NCI-H1417 (cell line): Measurements from ENCODE around the gene SLC6A19.

Source experiments
- DNase-seq, 3 experiments: peaks; one replicate each; lab custom pipeline; 2025; lab: John Stamatoyannopoulos, UW

The SLC6A19 gene

DNA sequence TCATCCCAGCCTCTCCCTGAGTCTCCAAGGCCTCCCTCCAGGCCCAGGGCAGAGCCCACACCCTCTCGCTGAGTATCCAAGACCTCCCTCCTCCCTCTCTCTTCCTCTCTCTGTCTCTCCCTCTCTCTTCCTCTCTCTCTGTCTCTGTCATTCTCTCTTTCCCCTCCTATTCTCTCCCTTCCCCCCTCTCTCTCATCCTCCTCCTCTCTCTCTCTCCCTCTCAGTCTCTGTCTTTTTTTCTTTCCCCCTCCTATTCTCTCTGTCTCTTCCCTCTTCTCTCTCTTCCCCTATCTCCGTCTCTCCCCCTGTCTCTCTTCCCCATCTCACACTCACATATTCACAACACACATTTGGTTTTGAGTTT lies 8.1 kb downstream of the SLC6A19 start:
- no peak for DNase-seq

DNA sequence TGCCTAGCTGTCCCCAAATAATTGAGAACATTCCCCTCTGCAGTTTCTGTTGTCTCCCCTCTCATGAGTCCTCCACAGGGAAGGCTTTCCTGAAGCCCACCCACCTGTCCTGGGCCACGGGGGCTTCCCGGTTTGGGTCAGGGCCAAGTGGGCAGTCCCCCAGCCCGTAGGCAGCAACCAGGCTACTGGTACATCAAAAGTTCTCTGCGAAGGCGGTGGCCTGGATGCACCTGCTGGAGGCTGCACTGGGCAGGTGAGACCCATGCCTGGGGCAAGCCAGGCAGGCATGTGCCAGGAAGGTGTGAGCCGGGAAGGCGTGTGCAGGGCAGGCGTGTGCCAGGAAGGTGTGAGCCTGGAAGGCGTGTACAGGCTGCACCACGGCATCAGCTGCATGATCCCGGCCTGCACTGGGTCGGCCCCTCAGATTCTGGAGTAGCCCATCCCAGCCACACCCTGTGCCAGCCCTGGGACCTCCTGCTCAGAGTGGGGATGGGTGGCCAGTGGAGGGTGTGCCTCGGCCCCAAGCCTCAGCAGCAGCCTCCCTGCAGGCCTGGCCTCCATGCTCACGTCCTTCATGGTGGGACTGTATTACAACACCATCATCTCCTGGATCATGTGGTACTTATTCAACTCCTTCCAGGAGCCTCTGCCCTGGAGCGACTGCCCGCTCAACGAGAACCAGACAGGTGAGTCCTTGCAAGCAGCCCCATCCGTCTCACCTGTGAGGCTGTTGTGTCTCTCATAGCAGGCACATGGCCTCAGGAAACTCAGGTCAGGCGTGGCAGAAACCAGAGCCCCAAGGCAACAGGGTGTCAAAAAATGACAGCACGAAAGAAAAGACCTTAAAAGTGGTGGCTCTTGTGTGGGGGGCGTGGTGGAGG lies 8.7 kb downstream of the SLC6A19 start:
- no peak for DNase-seq

DNA sequence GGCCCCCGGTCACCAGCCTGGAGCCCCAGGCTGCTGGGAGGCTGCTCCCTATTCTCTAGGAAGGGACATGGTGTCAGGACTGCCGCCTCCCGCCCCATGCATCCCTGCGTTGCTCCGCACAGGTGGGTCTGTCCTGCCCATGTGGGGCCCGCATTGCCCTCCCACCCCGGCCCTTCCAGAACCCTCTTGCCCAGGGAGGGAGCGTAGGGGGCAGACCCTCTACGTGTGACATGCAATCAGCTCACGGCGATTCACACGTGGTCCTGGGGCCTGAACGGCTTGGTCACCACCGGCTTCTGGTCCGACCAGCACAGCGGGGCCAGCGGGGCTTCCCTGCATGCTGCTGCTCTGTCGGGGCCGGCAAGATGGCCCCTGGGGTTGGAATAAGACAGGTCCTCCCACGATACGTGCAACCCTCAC lies 9.4 kb downstream of the SLC6A19 start:
- no peak for DNase-seq

DNA sequence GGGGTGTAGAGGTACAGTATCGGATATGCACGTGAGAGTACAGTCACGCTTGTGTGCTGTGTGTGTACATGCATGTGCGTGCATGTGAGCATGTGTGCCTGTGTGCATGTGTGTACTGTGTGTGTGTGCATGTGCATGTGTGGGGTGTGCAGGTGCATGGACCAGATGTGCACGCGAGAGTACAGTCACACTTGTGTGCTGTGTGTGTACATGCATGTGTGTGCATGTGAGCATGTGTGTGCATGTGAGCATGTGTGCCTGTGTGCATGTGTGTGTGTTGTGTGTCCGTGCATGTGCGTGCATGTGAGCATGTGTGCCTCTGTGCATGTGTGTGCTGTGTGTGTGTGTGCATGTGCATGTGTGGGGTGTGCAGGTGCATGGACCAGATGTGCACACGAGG lies 10.3 kb downstream of the SLC6A19 start:
- no peak for DNase-seq

DNA sequence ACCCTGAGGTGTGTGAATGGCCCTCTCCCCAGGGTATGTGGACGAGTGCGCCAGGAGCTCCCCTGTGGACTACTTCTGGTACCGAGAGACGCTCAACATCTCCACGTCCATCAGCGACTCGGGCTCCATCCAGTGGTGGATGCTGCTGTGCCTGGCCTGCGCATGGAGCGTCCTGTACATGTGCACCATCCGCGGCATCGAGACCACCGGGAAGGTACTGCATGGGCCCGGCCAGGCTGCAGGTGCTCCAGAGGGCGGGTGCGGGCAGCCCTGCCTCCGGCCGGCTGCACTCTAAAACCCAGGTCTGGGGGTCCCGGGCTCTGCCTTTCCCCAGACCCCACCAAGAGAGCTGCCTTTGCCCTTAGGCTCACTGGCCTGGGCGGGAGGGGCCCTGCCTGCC lies 10.9 kb downstream of the SLC6A19 start:
- DNase-seq = no peak

DNA sequence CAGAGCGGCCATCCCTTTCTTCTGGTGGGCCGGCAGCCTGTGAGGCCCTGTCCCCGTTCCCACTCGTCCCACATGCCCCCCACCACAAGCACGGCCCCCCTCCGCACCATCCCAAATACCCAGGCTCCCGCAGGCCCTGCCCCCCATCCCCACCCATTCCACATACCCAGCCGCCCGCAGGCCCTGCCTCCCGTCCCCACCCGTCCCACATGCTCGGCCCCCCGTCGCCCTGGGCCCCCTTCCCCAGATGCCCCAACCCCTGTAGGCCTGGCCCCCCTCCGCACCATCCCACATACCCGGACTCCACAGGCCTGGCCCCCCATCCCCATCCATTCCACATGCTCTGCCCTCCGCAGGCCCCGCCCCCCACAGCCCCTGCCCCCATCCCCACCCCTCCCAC lies 11.5 kb downstream of the SLC6A19 start:
- DNase-seq = no peak

DNA sequence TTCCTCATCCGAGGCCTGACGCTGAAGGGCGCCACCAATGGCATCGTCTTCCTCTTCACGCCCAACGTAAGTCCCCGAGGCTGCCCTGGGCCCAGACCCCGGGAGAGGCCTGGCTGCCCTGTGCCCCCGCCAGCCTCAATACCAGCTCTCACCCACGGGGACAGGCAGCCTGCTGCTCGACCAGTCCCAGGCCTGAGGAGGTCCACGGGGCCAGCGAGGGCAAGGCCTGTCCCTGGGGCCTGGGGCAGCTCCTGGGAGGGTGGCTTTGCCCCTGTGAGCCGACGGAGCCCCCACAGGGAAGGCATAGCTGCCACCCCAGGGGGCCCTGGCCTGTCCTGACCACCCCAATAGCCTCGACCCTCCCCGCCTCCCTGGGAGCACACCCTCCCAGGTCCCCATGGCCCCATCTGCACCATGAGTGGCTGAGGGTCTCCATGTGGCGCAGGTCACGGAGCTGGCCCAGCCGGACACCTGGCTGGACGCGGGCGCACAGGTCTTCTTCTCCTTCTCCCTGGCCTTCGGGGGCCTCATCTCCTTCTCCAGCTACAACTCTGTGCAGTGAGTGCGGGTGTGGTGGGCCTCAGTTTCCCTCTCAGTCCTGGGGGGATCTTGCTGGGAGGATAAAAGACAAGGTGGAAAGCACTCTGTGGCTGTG lies 12.2 kb downstream of the SLC6A19 start:
- DNase-seq = no peak

DNA sequence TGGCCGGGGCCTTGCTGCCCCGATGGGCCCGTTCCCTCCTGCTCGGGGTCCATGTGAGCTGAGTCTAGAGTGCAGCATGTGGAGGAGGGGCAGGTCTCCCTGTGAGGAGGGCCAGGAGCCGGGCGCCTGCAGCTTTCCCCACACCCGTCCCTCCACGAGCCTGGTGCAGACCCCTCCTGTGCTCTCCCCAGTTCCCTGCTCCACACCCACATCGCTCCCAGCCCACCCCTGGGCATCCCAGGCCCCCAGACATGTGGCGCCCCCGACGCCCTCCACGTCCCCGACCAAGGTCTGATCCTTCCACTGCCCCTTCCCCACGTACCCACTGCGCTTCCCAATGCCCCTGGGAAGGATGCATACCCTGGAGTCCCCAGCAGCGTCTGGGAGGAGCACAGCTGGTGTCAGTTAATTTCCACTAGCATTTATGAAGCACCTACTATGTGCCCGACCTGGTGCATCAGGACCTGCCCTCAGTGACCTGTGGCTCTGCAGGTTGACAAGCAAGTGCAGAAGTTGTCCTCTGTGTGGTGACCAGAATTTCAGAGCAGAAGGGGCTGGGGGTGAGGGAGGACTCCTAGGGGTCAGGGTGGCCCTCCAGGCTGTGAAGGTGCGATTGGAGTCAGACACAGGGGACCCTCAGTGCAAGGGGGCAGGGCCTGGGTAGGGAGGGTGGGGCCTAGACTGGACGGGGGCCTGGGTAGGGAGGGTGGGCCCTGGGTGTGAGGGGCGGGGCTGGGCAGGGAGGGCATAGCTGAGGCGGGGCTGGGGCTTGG lies 13.0 kb downstream of the SLC6A19 start:
- DNase-seq = no peak

DNA sequence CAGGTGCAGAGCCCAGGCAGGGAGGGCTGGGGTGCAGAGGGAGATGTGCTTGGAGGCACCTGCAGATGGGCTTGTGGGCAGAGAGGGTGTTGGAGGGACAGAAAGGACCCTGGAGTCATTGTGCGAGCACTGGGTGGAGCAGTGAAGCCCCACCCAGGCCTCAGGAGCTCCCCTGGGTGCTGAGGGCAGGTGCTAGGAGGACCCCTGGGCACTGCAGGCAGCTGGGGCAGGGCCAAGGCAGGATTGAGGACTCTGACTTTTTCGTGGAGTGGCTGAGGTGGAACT lies 13.5 kb downstream of the SLC6A19 start:
- DNase-seq = peak in 1 of 3 experiments; percentile 30

DNA sequence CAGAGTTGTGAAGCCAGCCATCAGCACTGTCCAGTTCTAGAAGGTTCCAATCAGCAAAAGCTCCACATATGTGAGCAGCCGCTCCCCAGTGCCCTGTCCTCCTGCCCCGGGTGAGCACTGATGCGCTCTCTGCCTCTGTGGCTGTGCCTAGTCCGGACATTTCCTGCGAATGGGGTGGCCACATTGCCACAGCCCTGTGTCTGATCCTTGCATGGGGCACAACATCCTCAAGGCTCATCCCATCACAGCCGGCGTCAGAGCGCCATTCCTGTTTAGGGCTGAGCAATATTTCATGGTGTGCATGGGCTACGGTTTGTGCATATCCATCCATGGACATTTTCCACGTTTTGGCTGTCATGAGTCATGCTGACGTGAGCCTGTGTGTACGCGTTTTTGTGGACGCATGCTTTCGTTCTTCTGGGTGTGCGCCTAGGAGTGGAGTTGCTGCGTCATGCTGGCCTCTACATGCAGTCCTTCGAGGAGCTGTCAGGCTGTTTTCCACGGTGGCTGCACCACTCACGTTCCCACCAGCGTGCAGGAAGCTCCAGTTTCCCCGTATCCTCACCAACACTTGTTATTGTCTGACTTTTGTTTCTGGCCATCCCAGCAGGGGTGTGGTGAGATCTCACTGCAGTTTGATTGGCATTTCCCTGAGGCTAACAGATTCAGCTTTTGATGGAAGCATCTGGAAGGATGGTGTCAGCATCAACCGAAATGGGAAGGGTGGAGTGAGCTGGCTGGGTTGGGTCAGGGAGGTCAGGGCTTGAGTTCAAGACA lies 14.1 kb downstream of the SLC6A19 start:
- DNase-seq = no peak

DNA sequence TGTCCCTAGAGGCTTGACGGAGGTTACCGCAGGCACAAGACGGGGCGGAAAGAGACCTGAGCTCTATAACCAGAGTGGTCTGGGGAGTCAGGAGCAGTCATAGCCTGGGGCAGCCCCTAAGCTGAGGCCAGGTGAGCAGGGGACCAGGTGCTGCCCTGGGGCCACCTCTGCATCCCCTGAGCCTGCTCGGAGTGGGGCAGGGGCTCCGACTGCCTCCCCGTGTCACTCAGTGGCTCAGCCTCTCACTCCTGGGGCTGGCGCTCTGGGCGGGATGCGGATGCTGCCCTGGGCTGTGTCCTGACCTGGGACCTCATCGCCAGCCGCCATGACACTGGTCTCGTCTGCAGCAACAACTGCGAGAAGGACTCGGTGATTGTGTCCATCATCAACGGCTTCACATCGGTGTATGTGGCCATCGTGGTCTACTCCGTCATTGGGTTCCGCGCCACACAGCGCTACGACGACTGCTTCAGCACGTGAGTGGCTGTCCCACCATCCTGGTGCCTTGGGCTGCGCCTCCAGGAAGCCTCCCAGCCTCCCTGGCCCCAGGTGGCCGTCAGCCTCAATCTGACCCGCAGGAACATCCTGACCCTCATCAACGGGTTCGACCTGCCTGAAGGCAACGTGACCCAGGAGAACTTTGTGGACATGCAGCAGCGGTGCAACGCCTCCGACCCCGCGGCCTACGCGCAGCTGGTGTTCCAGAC lies 15.0 kb downstream of the SLC6A19 start:
- DNase-seq = no peak

DNA sequence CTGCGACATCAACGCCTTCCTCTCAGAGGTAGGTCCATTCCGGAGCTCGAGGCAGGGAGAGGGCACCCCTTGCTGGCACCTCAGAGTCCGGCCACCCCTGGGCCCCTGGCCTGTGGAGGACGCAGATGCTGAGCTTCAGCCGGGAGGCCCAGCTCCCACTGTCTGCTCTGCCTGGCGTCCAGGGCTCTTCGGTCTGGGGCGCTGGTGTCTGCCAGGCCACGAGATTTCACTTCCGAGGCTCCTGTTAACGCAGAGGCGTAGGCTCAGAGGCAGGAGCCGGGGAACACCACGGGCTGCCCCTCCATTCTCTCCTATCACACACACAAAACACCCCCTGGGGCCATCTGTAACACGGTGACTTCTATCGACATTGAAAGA lies 15.5 kb downstream of the SLC6A19 start:
- DNase-seq = no peak

DNA sequence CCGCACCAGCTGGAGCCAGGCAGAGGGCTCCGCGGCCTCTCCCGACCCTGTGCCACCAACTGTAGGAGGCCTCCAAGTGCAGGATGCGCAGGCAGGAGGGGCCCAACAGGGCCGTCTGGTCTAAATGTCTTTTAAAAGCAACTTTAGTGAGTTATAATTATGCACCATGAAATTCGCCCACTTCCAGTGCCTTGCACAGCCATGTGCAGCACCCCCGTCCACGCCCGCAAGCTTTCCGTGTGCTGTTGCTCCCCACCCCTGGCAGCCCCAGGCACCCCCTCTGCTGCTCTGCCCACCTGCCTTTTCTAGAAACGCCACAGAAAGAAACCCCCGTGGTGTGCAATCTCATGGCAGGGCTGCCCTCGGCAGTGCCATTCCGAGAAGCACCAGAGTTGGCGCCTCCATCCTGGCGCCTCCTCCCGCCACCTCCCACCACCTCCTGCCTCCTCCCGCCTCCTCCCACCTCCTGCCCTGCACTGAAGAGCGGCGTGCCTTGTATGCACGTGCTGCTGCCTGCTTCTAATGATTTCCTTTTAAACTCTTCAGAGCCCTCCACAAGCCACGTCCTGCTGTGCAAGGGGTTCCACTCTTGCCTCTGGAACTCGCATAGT lies 16.3 kb downstream of the SLC6A19 start:
- DNase-seq = peak; percentile 56 to 69 (median 59)

DNA sequence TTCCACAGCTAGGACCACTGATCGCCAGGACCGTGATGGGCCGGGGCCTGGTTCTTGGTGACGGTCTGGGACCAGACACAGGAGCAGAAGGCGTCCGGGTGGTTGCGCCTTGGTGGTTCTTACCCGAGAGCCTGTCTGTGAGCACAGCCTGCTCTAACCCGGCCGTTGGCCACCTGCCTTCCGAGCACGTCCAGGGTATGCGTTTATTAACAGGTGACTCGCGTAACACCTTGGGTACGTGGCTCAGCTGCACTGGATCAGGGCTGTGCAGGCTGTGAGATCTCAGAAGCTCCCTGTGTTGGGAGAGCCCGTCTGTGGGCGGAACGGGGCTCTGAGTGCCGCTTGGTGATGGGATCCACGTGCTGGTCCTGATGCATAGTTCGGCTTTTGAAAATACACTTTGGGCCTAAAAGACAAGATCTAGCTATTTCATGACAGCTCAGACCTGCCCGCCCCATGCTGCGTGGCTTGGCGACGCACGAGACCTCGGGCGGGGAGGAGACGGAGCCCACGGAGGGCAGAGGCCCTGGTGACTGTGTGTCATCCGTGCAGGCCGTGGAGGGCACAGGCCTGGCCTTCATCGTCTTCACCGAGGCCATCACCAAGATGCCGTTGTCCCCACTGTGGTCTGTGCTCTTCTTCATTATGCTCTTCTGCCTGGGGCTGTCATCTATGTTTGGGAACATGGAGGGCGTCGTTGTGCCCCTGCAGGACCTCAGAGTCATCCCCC lies 17.1 kb downstream of the SLC6A19 start:
- no peak for DNase-seq

DNA sequence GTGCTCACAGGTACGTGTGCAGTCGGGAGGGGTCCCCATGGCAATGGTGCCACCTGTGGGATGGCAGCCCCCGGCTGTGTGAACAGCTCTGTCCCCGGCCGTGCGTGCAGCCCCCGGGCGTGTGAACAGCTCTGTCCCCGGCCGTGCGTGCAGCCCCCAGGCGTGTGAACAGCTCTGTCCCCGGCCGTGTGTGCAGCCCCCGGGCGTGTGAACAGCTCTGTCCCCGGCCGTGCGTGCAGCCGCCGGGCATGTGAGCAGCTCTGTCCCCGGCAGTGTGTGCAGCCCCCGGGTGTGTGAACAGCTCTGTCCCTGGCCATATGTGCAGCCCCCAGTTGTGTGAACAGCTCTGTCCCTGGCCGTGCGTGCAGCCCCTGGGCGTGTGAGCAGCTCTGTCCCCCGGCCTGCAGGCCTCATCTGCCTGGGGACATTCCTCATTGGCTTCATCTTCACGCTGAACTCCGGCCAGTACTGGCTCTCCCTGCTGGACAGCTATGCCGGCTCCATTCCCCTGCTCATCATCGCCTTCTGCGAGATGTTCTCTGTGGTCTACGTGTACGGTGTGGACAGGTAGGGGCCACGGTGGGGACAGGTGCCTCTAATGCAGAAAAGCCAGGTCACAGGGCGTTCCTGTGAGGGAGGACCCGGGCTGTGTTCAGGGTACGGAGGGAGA lies 17.8 kb downstream of the SLC6A19 start:
- no peak for DNase-seq

DNA sequence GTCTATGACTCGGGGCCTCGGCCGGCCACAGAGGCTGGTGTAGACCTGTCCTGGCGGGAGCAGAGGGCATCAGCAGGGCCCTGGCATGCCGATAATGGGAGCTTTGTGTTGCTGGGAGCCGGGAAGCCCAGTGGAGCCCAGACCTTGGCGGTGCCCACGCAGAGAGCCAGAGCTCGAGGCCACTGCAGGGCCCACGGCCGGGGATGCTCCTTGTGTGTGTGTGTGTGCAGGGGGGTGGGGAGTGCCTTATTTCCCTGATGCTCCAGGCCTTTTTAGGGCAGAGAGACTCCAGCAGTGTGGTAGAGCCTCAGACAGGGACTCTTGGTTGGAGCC lies 18.3 kb downstream of the SLC6A19 start:
- DNase-seq = no peak

DNA sequence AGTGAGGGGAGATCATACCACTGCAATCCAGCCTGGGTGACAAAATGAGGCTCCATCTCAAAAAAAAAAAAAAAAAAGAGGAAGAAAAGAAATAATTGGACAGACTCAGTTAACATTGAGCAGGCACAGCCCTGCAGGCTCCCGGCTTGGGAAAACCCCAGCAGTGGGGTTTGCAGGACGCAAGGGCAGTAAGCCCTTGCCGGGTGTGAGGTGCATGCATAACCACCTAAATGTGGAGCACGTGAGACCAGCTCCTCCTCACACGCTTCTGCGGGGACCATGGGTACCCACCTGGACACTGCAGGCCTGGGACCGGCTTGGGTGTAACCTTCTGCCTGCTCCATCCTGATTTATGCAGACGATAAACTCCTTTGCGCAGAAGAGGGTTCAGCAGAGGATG lies 19.0 kb downstream of the SLC6A19 start:
- no peak for DNase-seq

DNA sequence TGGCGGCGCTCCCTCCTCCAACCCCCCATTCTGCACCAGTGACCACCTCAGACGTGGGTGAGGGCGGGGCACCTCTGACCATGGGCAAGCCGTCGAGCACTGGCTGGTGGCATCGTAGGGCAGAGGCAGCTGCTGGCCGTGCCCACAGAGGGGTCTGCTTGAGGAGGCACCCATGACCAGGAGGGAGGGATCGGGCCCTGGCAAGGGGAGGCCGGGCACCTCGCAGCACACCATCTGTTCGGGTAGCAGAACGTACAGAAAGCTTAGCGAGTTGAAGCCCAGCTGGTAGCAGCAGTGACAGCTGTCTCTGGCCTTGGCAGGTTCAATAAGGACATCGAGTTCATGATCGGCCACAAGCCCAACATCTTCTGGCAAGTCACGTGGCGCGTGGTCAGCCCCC lies 19.4 kb downstream of the SLC6A19 start:
- DNase-seq = no peak

DNA sequence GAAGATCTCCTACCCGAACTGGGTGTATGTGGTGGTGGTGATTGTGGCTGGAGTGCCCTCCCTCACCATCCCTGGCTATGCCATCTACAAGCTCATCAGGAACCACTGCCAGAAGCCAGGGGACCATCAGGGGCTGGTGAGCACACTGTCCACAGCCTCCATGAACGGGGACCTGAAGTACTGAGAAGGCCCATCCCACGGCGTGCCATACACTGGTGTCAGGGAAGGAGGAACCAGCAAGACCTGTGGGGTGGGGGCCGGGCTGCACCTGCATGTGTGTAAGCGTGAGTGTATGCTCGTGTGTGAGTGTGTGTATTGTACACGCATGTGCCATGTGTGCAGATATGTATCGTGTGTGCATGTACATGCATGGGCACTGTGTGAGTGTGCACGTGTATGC lies 20.3 kb downstream of the SLC6A19 start:
- no peak for DNase-seq

DNA sequence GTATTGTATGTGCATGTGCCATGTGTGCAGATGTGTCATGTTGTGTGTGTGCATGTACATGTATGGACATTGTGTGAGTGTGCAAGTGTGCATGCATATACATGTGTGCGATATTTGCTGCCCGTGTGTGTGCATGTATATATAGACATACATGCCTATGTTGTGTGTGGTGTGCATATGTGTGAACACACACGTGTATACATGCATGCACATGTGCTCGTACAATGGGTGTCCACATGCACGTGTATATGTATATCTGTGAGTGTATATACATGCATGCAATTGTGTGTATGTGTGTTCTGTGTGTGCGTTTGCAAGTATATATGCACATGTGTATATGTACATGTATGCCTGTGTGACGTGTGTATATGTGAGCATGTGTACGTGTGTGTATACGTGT lies 20.8 kb downstream of the SLC6A19 start:
- no peak for DNase-seq
